ENCODE data around the gene FLNB. TPM values are rescaled to one million over a fixed set of nuclear protein-coding genes. Genes with fewer than 3 reads are reported as not detected.
"Not testable (repeated sequence)": the region's sequence is repeated elsewhere in the genome, so short reads cannot be mapped to it uniquely, and the experiment has no call there.

FLNB gene
- total RNA-seq, 1 donor: 274 TPM

DNA sequence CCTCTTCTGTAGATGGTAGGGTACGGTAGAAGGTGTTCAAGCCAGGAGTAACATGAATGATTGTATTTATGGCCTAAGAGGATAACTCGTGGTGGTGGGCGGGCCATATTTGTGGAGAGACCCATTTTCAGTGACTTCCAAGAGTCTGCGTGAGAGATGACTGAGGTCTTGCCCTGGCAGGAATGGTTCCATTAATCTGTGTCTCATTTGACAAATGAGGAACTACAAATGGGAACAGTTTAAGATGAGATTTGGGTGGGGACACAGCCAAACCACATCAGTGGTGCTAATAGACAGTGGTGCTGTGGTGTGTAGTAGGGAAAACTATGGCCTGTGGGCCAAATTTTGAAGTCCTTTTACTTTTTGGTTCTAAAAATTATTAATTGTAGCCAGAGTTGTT is 47.1 kb downstream of the FLNB start:
- TF ChIP-seq CTCF (IDR thresholded peaks at IDR 0.05; ENCODE audit: extremely low read depth, low read depth, low read length): no peak
- no peak for DNase-seq (ENCODE audit: insufficient read length, low spot score, missing footprints)
- no peak overlapping the region for H3K4me3 ChIP-seq (ENCODE audit: insufficient read depth, low read length)
- no peaks in the 10 kb centered on the region for H3K36me3 ChIP-seq (ENCODE audit: insufficient read depth, low read length)
- H3K79me2 ChIP-seq (ENCODE audit: insufficient read depth, low read length): peaks cover 74% of the 10 kb centered on the region
- no peak overlapping the region for H3K27ac ChIP-seq (ENCODE audit: low read depth, low read length)
- peaks cover 6% of the 10 kb centered on the region for H4K20me1 ChIP-seq (ENCODE audit: insufficient read depth, low read length)
- no peak overlapping the region for H2AFZ ChIP-seq (ENCODE audit: low read length)
- peaks cover 60% of the 10 kb centered on the region for H3K4me1 ChIP-seq (ENCODE audit: insufficient read depth, low read length)
- H3K4me2 ChIP-seq (ENCODE audit: insufficient read depth, low read length): no peak overlapping the region
- no peaks in the 10 kb centered on the region for H3K27me3 ChIP-seq (ENCODE audit: insufficient read depth, low read length)
- no peaks in the 10 kb centered on the region for H3K9me3 ChIP-seq (ENCODE audit: low read depth, low read length)

GRCh38 chr3:58055891-58056290 is 47.7 kb downstream of the FLNB start:
- not testable (repeated sequence) for DNase-seq (ENCODE audit: insufficient read length, low spot score, missing footprints); H3K4me3 ChIP-seq (ENCODE audit: insufficient read depth, low read length)

GRCh38 chr3:58058361-58059263 is 50.4 kb downstream of the FLNB start:
- no peak for DNase-seq (ENCODE audit: insufficient read length, low spot score, missing footprints)
- Histone ChIP-seq H2AFZ (ENCODE audit: low read length) (no peak overlapping the region), H3K79me2 (ENCODE audit: insufficient read depth, low read length) (peaks cover 80% of the 10 kb centered on the region), H3K27me3 (ENCODE audit: insufficient read depth, low read length) (no peaks in the 10 kb centered on the region), H4K20me1 (ENCODE audit: insufficient read depth, low read length) (no peaks in the 10 kb centered on the region), H3K9me3 (ENCODE audit: low read depth, low read length) (no peaks in the 10 kb centered on the region), H3K36me3 (ENCODE audit: insufficient read depth, low read length) (no peaks in the 10 kb centered on the region), H3K27ac (ENCODE audit: low read depth, low read length) (peak overlapping the region; percentile 95), H3K4me2 (ENCODE audit: insufficient read depth, low read length) (peak overlapping the region; percentile 66), H3K4me3 (ENCODE audit: insufficient read depth, low read length) (peak overlapping the region; percentile 24), H3K4me1 (ENCODE audit: insufficient read depth, low read length) (peaks cover 52% of the 10 kb centered on the region)
- TF ChIP-seq CTCF (IDR thresholded peaks at IDR 0.05; ENCODE audit: extremely low read depth, low read depth, low read length): no peak

More at GRCh38 chr3:58055891-58056290, 47.7 kb downstream of the FLNB start:
- not testable (repeated sequence) for H2AFZ ChIP-seq (ENCODE audit: low read length); H3K36me3 ChIP-seq (ENCODE audit: insufficient read depth, low read length); H3K4me2 ChIP-seq (ENCODE audit: insufficient read depth, low read length); H3K9me3 ChIP-seq (ENCODE audit: low read depth, low read length); H4K20me1 ChIP-seq (ENCODE audit: insufficient read depth, low read length); H3K27me3 ChIP-seq (ENCODE audit: insufficient read depth, low read length); H3K27ac ChIP-seq (ENCODE audit: low read depth, low read length)
- Histone ChIP-seq H3K4me1 (ENCODE audit: insufficient read depth, low read length) (peaks cover 58% of the 10 kb centered on the region), H3K79me2 (ENCODE audit: insufficient read depth, low read length) (peaks cover 72% of the 10 kb centered on the region)

DNA sequence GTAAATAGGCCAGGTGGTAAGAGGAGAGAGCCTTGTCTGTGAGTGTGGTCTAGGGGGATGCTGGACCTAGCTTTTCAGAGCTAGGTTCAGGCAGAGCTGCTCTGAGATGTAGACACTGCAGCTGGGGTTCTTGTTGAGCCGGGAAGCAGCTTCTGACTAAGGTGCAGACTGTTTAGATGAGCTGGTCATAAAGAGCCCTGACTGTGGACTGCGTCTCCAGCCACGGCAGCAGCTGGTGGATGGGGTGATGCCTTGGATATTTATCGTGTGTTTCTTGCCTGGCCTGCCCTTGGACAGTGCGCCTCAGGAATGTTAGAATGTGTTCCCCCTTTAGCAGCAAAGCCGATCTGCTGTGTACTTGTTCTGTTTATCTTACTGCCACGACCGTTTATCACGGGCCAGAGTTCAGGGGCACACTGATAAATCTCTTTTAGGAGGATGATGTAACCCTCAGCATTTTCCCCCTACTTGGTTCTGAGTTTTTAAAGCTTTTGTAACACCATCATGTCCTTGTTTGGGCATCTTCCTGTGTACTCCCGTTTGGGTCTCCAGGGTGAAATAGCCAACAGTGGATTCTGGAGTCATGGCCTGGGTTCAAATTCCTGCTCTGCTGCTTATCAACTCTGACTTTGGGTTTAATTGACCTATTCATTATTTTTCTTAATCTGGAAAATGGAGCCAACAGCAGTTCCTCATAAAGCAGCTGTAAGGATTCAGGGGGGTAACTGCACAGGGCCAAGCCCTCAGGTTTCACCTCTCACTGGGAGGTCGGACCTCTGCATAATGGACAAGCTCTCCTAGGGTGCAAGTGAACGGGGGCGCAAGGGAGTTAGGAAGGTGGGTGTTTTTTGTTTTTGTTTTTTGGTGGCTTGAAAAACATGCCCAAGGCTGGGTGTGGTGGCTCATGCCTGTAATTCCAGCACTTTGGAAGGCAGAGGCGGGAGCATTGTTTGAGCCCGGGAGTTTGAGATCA is 51.4 kb downstream of the FLNB start:
- Histone ChIP-seq H4K20me1 (ENCODE audit: insufficient read depth, low read length) (peaks cover under 1% of the 10 kb centered on the region), H3K9me3 (ENCODE audit: low read depth, low read length) (no peaks in the 10 kb centered on the region), H3K4me1 (ENCODE audit: insufficient read depth, low read length) (peaks cover 54% of the 10 kb centered on the region), H3K79me2 (ENCODE audit: insufficient read depth, low read length) (peaks cover 78% of the 10 kb centered on the region), H3K36me3 (ENCODE audit: insufficient read depth, low read length) (no peaks in the 10 kb centered on the region), H3K4me2 (ENCODE audit: insufficient read depth, low read length) (peak overlapping the region; percentile 66), H3K27ac (ENCODE audit: low read depth, low read length) (peak overlapping the region; percentile 95), H2AFZ (ENCODE audit: low read length) (peak overlapping the region; percentile 58), H3K27me3 (ENCODE audit: insufficient read depth, low read length) (no peaks in the 10 kb centered on the region), H3K4me3 (ENCODE audit: insufficient read depth, low read length) (peak overlapping the region; percentile 24)
- no peak for DNase-seq (ENCODE audit: insufficient read length, low spot score, missing footprints)
- TF ChIP-seq CTCF (IDR thresholded peaks at IDR 0.05; ENCODE audit: extremely low read depth, low read depth, low read length): no peak
